ENCODE measurements around the gene HSPG2.

- no peak for TF ChIP-seq TAF1 (IDR thresholded peaks at IDR 0.05; ENCODE audit: low read depth)
- TF ChIP-seq EGR1 (IDR thresholded peaks at IDR 0.05): no peak
- no peak for TF ChIP-seq YY1 (IDR thresholded peaks at IDR 0.05; ENCODE audit: low read depth)
These were observed 123.6 kb downstream of the HSPG2 start for GRCh38 chr1:21813542-21813941.
